RWPE1 (cell line): ENCODE data around the gene SEPHS1.

Source experiments
- CTCF ChIA-PET: fragments of 350-600 bp; sonication (Branson Sonifier 250); formaldehyde crosslinking; extraction: SDS; loops from one replicate; lab custom pipeline; 2021; lab: Yijun Ruan, JAX
- POLR2A ChIA-PET: fragments of 400-600 bp; formaldehyde crosslinking; extraction: SDS; loops from one replicate; lab custom pipeline; 2020; ENCODE audit warnings: antibody characterized with exemption; ENCODE audit not compliant: low non-redundant PET; lab: Yijun Ruan, JAX
- DNase-seq: peaks from one replicate; pipeline ENCODE4 v3.0.0; 2012; ENCODE audit warnings: low spot score
- H3K27ac ChIP-seq: fragments of 450-650 bp; 2 replicates; pipeline ENCODE4 v1.5.1; 2017
- TF ChIP-seq, protein P1 (sequence below): fragments of 450-650 bp; conservative IDR thresholded peaks from 2 replicates; pipeline ENCODE4 v1.5.1; 2017; ENCODE audit warnings: low read depth, mild to moderate bottlenecking

The SEPHS1 gene, protein sequence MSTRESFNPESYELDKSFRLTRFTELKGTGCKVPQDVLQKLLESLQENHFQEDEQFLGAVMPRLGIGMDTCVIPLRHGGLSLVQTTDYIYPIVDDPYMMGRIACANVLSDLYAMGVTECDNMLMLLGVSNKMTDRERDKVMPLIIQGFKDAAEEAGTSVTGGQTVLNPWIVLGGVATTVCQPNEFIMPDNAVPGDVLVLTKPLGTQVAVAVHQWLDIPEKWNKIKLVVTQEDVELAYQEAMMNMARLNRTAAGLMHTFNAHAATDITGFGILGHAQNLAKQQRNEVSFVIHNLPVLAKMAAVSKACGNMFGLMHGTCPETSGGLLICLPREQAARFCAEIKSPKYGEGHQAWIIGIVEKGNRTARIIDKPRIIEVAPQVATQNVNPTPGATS

DNA sequence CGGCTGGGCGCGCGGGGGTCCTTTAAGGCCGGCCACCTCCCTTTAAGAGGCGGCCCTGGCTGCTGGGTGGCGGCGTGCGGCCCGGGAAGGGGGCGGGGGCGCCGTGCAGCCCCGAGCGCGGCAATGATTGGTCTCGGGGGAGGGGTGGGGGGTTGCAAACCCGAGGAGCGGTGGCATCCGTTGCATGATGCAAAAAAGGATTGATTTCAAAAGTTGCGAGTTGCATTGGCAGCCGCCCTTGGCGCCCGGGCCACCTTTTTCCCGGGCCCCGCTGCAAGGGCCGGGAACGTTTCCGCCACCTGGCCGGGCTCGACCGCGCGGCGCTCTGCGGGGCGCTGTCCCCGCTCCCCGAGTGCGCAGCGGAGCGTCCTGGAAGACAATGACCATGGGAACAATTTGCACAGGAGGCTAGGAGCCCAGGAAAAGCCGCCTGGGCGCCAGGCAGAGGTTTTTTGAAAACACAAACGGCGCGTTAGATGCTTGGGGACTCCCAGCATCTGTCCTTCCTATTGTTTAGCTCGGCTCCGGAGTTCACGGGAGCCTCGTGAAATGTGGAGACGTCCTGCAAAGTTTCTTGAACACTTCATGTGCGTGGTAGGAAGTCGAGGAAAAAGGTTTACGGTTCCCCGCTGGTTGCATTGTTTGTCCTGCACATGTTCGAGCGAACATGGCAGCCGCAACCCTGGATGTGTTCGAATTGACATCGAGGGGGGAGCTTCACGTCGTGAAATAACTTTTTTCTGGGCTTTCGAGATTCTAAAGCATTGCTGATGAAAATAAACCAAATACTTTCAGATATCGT, at the start of gene SEPHS1:
SEPHS1 (minus strand) TSS at position 78 of the 802 bp plus-strand sequence. CDS start 3,343 bp downstream, outside the sequence.
- H3K27ac ChIP-seq, result peak within 1 kb of the TSS; percentile 99
- TF ChIP-seq, protein P1, sequence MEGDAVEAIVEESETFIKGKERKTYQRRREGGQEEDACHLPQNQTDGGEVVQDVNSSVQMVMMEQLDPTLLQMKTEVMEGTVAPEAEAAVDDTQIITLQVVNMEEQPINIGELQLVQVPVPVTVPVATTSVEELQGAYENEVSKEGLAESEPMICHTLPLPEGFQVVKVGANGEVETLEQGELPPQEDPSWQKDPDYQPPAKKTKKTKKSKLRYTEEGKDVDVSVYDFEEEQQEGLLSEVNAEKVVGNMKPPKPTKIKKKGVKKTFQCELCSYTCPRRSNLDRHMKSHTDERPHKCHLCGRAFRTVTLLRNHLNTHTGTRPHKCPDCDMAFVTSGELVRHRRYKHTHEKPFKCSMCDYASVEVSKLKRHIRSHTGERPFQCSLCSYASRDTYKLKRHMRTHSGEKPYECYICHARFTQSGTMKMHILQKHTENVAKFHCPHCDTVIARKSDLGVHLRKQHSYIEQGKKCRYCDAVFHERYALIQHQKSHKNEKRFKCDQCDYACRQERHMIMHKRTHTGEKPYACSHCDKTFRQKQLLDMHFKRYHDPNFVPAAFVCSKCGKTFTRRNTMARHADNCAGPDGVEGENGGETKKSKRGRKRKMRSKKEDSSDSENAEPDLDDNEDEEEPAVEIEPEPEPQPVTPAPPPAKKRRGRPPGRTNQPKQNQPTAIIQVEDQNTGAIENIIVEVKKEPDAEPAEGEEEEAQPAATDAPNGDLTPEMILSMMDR, result no peak
- ChIA-PET CTCF (no interaction called here), POLR2A (no interaction called here)
- DNase-seq, result peak; percentile 83

DNA sequence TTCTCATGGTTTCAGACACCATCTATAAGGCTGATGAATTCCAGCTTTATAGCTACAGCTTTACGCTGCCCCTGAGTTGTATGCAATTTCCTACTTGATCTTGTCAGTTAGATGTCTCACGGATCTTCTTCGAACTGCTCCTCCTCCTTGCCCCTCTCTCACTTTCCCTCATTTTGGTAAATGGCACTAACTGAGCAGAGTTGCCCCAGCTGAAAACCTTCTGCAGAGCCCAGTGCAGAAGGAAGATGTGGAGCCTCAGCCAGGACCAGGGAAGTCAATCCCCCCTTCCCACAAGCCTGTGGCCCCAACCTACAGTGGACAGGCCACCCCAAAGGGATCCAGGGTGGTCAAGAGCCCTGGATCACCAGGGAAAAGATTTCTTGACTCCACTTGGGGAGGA, 49.0 kb upstream of the SEPHS1 start:
- no peak for DNase-seq
- ChIA-PET CTCF (no interaction called here), POLR2A (no interaction called here)
- TF ChIP-seq, protein P1, result no peak
- H3K27ac ChIP-seq, result no peak overlapping the region

DNA sequence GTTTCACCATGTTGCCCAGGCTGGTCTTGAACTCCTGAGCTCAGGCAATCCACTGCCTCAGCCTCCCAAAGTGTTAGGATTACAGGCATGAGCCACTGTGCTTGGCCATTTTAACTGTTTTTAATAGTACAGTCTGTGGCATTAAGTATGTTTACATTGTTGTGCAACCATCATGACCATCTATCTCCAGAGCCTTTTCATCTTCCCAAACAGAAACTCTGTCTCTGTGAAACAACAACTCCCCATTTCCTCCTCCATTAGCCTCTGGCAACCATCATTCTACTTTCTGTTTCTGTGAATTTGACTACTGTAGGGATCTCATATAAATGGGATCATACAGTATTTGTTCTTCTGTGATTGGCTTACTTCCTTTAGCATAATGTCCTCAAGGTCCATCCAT, 48.3 kb upstream of the SEPHS1 start:
- TF ChIP-seq, protein P1, result no peak
- ChIA-PET CTCF (no interaction called here), POLR2A (no interaction called here)
- DNase-seq, result no peak
- no peak overlapping the region for H3K27ac ChIP-seq

DNA sequence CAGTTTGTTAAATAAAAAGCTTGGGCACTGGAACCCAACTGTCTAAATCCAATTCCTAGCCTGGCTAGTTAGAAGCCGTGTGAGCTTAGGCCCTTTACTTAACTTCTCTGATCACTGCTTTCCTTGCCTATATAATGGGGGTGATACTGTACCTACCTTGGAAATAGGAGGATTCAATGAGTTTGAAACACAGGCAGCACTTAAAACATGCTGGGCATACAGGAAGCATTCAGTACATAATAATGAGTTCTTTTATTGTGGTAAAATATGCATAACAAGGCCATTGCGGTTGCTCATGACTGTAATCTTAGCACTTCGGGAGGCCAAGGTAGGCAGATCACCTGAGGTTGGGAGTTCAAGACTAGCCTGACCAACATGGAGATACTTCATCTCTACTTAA, 47.4 kb upstream of the SEPHS1 start:
- DNase-seq, result no peak
- CTCF ChIA-PET, result interaction anchor here (1.0 to 1.1 kb wide), 2 partner anchors 11 to 45 kb away, joined by 4 read pairs; no protein-coding TSS in a partner anchor
- POLR2A ChIA-PET, result no interaction called here
- no peak overlapping the region for H3K27ac ChIP-seq
- TF ChIP-seq, protein P1, result no peak

DNA sequence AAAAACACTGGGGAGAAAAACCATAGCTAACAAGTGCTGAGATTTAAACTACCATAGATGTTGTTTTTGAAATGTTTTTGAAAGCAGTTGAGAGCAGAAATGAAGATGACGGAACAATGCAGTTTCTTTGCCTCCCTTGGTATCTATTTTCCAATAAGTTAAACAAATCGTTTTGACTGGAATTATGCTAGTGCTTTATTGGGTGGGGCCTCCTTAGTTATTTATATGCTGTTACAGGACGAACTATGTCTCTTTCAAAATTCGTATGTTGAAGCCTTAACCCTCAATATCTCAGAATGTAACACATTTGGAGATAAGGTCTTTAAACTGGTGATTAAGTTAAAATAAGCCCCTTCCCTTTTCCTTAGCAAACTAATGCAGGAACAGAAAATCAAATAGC, 45.5 kb upstream of the SEPHS1 start:
- TF ChIP-seq, protein P1, result no peak
- H3K27ac ChIP-seq, result no peak overlapping the region
- no peak for DNase-seq
- POLR2A ChIA-PET, result no interaction called here
- CTCF ChIA-PET, result no interaction called here

DNA sequence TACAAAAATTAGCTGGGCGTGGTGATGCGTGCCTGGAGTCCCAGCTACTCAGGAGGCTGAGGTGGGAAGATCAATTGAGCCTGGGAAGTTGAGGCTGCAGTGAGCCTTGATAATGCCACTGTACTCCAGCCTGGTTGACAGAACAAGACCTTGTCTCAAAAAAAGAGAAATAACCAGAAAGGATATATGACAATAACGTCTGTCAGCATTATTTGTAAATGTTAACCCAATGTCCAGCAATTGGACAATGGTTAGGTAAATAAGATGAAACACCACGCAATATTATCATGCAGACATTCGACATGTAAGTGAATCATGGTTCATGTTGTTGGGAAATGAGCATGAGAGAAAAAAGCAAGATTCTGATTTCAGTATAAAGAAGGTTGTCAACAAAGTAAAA, 44.6 kb upstream of the SEPHS1 start:
- TF ChIP-seq, protein P1, result no peak
- ChIA-PET POLR2A (no interaction called here), CTCF (no interaction called here)
- H3K27ac ChIP-seq, result no peak overlapping the region
- DNase-seq, result no peak
